Upper lobe of left lung (tissue), 6 donors: ENCODE data around the gene EPM2A. TPM values are rescaled to one million over a fixed set of nuclear protein-coding genes. Genes with fewer than 3 reads are reported as not detected.

Experiments used
- ATAC-seq, 2 donors: fragments of 200-7000 bp; cut with Tn5 transposase; one replicate each; pipeline ENCODE4 v1.9.1; 2022; ENCODE audit warnings: mild to moderate bottlenecking in 2 of 2, moderate library complexity in 2 of 2; ENCODE audit not compliant: low FRiP score in 2 of 2
- DNase-seq, 2 donors: peaks; one replicate each; pipeline ENCODE4 v3.0.0-alpha.2; 2019 to 2020
- H3K27ac ChIP-seq, 4 donors: fragments of 200-600 bp; sonication (generic); one replicate each; pipeline ENCODE4 v1.5.1; 2016 to 2019
- H3K27me3 ChIP-seq, 4 donors: fragments of 200-600 bp; sonication (generic); one replicate each; pipeline ENCODE4 v1.5.1; 2017 to 2019
- H3K36me3 ChIP-seq, 4 donors: fragments of 200-600 bp; sonication (generic); one replicate each; pipeline ENCODE4 v1.5.1; 2016 to 2019
- H3K4me1 ChIP-seq, 4 donors: fragments of 200-600 bp; sonication (generic); one replicate each; pipeline ENCODE4 v1.5.1; 2018 to 2019
- H3K4me3 ChIP-seq, 4 donors: fragments of 200-600 bp; sonication (generic); one replicate each; pipeline ENCODE4 v1.5.1; 2017 to 2019; ENCODE audit warnings: mild to moderate bottlenecking in 2 of 4, moderate library complexity in 1 of 4
- H3K9me3 ChIP-seq, 4 donors: fragments of 200-600 bp; sonication (generic); one replicate each; pipeline ENCODE4 v1.5.1; 2018 to 2019
- EP300 ChIP-seq, 4 donors: sonication (generic); formaldehyde crosslinking; IDR thresholded peaks; one replicate each; pipeline ENCODE4 v1.5.1; 2017; ENCODE audit warnings: antibody characterized with exemption in 4 of 4, control low read depth in 2 of 4
- POLR2A ChIP-seq, 4 donors: fragments of 450-650 bp; IDR thresholded peaks; one replicate each; pipeline ENCODE4 v1.5.1; 2016 to 2017; ENCODE audit warnings: antibody characterized with exemption in 4 of 4, mild to moderate bottlenecking in 2 of 4
- POLR2AphosphoS5 ChIP-seq, 2 donors: sonication (generic); formaldehyde crosslinking; IDR thresholded peaks; one replicate each; pipeline ENCODE4 v1.5.1; 2017; ENCODE audit warnings: antibody characterized with exemption in 2 of 2
- WGBS, 2 donors: methylation state at CpG; one replicate each; pipeline ENCODE4 v1.1.5; 2017 to 2018; 5-methylcytosine and 5-hydroxymethylcytosine counted together
- total RNA-seq, 6 donors: library from RNA; depleted of rRNA in 4 of 6; stranded (reverse); fragments of >200 nt in 4 of 6; gene quantifications; one replicate each; pipeline versions ENCODE4 v1.1.0 to v1.2.1, GENCODE V29; 2016 to 2021
- TF ChIP-seq, protein P1 (sequence below), 6 experiments: fragments of 450-650 bp in 4 of 6; fragments of 200-600 bp in 2 of 6; sonication (generic) in 2 of 6; IDR thresholded peaks; one replicate each; pipeline ENCODE4 v1.5.1; 2016 to 2019; ENCODE audit warnings: antibody characterized with exemption in 6 of 6
- donor health status: DM: no; HTN: no; CAD: no; lungs with moderate emphysema.
- donor health status: DM: no; HTN: yes; CAD: no; lungs with severe emphysema.

Gene EPM2A
- total RNA-seq, 6 donors from 2014 or later = 9.3 to 27.7 (median 21.0) TPM

DNA sequence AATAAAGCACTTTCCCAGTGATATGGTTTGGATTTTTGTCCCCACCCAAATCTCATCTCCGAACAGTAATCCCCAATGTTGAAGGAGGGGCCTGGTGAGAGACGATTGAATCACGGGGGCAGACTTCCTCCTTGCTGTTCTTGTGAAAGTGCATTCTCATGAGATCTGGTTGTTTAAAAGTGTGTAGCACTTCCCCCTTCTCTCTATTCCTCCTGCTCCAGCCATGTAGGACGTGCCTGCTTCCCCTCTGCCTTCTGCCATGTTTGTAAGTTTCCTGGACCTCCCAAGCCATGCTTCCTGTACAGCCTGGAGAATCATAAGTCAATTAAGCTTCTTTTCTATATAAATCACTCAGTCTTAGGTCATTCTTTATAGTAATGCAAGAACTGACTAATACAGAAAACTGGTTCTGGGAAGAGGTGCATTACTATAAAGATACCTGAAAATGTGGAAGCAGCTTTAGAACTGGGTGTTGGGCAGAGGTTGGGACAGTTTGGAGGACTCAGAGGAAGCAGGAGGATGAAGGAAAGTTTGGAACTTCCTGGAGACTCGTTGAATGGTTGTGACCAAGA lies 7.4 kb downstream of the EPM2A start:
- 60 to 70% methylated on average over 5 of the region's 5 CpGs for WGBS, 2 donors
- Histone ChIP-seq H3K4me3 (no peak overlapping the region), H3K4me1 (no peaks in the 10 kb centered on the region), H3K27ac (no peak overlapping the region), H3K36me3 (no peaks in the 10 kb centered on the region), H3K9me3 (no peaks in the 10 kb centered on the region), H3K27me3 (no peaks in the 10 kb centered on the region)
- TF ChIP-seq POLR2A (IDR thresholded peaks at IDR 0.05) (no peak), POLR2AphosphoS5 (IDR thresholded peaks at IDR 0.05) (no peak), EP300 (IDR thresholded peaks at IDR 0.05) (no peak)
- TF ChIP-seq, protein P1, sequence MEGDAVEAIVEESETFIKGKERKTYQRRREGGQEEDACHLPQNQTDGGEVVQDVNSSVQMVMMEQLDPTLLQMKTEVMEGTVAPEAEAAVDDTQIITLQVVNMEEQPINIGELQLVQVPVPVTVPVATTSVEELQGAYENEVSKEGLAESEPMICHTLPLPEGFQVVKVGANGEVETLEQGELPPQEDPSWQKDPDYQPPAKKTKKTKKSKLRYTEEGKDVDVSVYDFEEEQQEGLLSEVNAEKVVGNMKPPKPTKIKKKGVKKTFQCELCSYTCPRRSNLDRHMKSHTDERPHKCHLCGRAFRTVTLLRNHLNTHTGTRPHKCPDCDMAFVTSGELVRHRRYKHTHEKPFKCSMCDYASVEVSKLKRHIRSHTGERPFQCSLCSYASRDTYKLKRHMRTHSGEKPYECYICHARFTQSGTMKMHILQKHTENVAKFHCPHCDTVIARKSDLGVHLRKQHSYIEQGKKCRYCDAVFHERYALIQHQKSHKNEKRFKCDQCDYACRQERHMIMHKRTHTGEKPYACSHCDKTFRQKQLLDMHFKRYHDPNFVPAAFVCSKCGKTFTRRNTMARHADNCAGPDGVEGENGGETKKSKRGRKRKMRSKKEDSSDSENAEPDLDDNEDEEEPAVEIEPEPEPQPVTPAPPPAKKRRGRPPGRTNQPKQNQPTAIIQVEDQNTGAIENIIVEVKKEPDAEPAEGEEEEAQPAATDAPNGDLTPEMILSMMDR (IDR thresholded peaks at IDR 0.05) = no peak
- DNase-seq = no peak
- ATAC-seq = no peak

DNA sequence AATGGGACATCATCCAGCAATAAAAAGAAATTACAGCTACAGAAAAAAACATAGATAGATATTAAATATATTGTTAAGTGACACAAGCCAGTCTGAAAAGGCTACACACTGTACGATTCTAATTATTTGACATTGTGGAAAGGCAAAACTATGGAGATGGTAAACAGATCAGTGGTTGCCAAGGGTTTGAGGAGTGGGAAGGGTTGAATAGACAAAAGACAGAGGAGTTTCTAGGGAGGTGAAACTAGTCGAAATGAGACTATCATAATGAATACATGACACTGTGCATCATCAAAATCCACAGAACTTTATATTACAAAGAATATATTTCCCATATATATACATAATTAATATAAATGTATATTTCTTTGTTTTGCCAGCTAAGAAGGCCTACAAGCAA lies 9.8 kb downstream of the EPM2A start:
- Histone ChIP-seq H3K4me3 (no peak overlapping the region), H3K36me3 (no peaks in the 10 kb centered on the region), H3K4me1 (no peaks in the 10 kb centered on the region), H3K27me3 (no peaks in the 10 kb centered on the region), H3K9me3 (no peaks in the 10 kb centered on the region), H3K27ac (no peak overlapping the region)
- WGBS, 2 donors = 83 to 92% methylated on average over 2 of the region's 2 CpGs
- ATAC-seq (no peak), DNase-seq (no peak)
- TF ChIP-seq POLR2A (IDR thresholded peaks at IDR 0.05) (no peak), POLR2AphosphoS5 (IDR thresholded peaks at IDR 0.05) (no peak), EP300 (IDR thresholded peaks at IDR 0.05) (no peak)
- TF ChIP-seq, protein P1 (IDR thresholded peaks at IDR 0.05) = no peak

DNA sequence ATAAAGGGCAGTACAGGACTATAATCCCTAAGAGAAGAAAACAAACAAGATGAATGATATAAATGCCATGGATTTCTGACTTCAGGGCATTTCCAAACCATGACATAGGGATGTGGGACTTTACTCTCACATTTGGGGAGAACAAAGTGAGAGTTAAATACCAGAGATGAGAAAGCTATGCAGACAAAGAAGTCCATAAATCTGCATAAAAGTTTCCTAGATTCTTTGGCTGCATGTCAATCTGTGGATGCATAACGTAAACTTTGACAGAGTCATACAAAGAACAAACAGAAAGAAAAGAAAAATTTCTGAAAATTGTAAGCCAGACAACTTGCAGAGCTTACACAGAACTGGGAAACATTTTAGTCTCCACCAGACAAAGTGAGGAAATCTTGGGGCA lies 11.7 kb downstream of the EPM2A start:
- ATAC-seq = no peak
- Histone ChIP-seq H3K27me3 (no peaks in the 10 kb centered on the region), H3K9me3 (no peaks in the 10 kb centered on the region), H3K27ac (no peak overlapping the region), H3K4me1 (no peaks in the 10 kb centered on the region), H3K36me3 (no peaks in the 10 kb centered on the region), H3K4me3 (no peak overlapping the region)
- 81 to 88% methylated on average over 1 of the region's 1 CpG for WGBS, 2 donors
- TF ChIP-seq POLR2AphosphoS5 (IDR thresholded peaks at IDR 0.05) (no peak), EP300 (IDR thresholded peaks at IDR 0.05) (no peak), POLR2A (IDR thresholded peaks at IDR 0.05) (no peak)
- TF ChIP-seq, protein P1 (IDR thresholded peaks at IDR 0.05) = no peak
- DNase-seq = no peak

DNA sequence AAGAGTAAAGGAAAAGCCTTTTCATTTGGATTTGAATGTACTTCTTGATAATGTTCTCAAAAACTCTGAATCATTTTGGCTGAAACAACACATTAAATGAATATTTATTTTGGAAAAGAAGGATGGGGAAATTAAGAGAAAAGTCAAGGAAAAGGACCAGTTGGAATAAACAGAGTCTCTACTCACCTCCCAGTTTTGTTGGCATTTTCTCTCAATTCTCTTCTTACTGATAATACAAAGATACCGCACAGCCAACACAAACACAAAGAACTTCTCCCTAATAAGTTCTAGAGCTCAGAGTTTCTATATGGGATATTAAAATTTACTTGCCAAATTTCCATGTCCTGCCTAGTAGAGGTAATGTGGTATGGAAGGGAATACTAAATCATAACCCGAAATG lies 13.1 kb downstream of the EPM2A start:
- no peaks in the 10 kb centered on the region for H3K36me3 ChIP-seq
- ATAC-seq (no peak), DNase-seq (no peak)
- H3K4me1 ChIP-seq = no peaks in the 10 kb centered on the region
- no peaks in the 10 kb centered on the region for H3K9me3 ChIP-seq
- H3K27me3 ChIP-seq = no peaks in the 10 kb centered on the region
- no peak overlapping the region for H3K4me3 ChIP-seq
- 98 to 99% methylated on average over 2 of the region's 2 CpGs for WGBS, 2 donors
- no peak overlapping the region for H3K27ac ChIP-seq
- no peak for TF ChIP-seq POLR2AphosphoS5 (IDR thresholded peaks at IDR 0.05)
- TF ChIP-seq, protein P1 (IDR thresholded peaks at IDR 0.05) = no peak
- no peak for TF ChIP-seq POLR2A (IDR thresholded peaks at IDR 0.05)
- no peak for TF ChIP-seq EP300 (IDR thresholded peaks at IDR 0.05)

DNA sequence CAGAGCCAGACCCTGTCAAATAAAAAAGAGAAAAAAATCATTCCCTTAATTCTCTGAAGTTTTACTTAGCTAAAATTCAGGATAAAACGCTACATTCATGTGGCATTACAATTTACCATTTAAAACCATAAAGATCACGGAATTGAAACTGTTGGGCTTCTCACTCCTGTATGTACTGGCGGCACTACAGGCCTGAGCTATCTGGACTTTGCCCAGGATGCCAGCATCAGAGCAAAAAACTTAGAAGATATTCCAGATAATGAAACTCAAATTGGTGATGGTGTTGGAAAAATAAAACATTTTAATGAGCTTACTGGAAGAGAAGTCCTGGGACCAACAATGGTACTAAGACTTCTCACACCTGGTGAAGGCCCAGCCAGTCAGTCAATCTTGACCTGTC lies 14.2 kb downstream of the EPM2A start:
- 96 to 99% methylated on average over 3 of the region's 3 CpGs for WGBS, 2 donors
- no peak overlapping the region for H3K4me3 ChIP-seq
- no peaks in the 10 kb centered on the region for H3K9me3 ChIP-seq
- ATAC-seq = no peak
- H3K36me3 ChIP-seq = no peaks in the 10 kb centered on the region
- no peaks in the 10 kb centered on the region for H3K27me3 ChIP-seq
- H3K4me1 ChIP-seq = no peaks in the 10 kb centered on the region
- H3K27ac ChIP-seq = no peak overlapping the region
- TF ChIP-seq, protein P1 (IDR thresholded peaks at IDR 0.05) = no peak
- TF ChIP-seq POLR2AphosphoS5 (IDR thresholded peaks at IDR 0.05) = no peak
- no peak for TF ChIP-seq POLR2A (IDR thresholded peaks at IDR 0.05)
- DNase-seq = no peak
